Heart left ventricle (tissue), 16 donors: ENCODE results near the gene TTC3. TPM values are rescaled to one million over a fixed set of nuclear protein-coding genes. Genes with fewer than 3 reads are reported as not detected.
A peak's percentile ranks its signal among the peaks of the same experiment; 100 is the strongest.

Source experiments
- ATAC-seq, 4 donors: fragments of 200-7000 bp; cut with Tn5 transposase; one replicate each; pipeline ENCODE4 v1.9.1; 2020 to 2022; ENCODE audit warnings: moderate library complexity in 4 of 4, mild to moderate bottlenecking in 3 of 4, moderate number of reproducible peaks in 1 of 4
- DNase-seq, 5 donors: peaks; one replicate each; pipeline ENCODE4 v3.0.0-alpha.2; 2020
- H3K27ac ChIP-seq, 12 donors: fragments of 200-600 bp; sonication (generic) in 4 of 12; one replicate each; pipeline versions ENCODE4 v1.5.0 to v1.8.0; 2016 to 2022; ENCODE audit warnings: mild to moderate bottlenecking in 2 of 12
- H3K27me3 ChIP-seq, 9 donors: fragments of 200-600 bp; sonication (generic) in 2 of 9; one replicate each; pipeline versions ENCODE4 v1.5.1 to v1.8.0; 2016 to 2022; ENCODE audit warnings: mild to moderate bottlenecking in 3 of 9
- H3K36me3 ChIP-seq, 9 donors: fragments of 200-600 bp; sonication (generic) in 2 of 9; one replicate each; pipeline versions ENCODE4 v1.5.0 to v1.8.0; 2018 to 2022; ENCODE audit warnings: mild to moderate bottlenecking in 2 of 9
- H3K4me1 ChIP-seq, 12 donors: fragments of 200-600 bp; sonication (generic) in 4 of 12; one replicate each; pipeline versions ENCODE4 v1.5.0 to v1.8.0; 2016 to 2022; ENCODE audit warnings: mild to moderate bottlenecking in 3 of 12
- H3K4me3 ChIP-seq, 12 donors: fragments of 200-600 bp; sonication (generic) in 4 of 12; one replicate each; pipeline versions ENCODE4 v1.5.0 to v1.8.0; 2017 to 2022; ENCODE audit warnings: mild to moderate bottlenecking in 9 of 12, moderate library complexity in 4 of 12
- H3K9me3 ChIP-seq, 12 donors: fragments of 200-600 bp; sonication (generic) in 4 of 12; one replicate each; pipeline versions ENCODE4 v1.5.0 to v1.8.0; 2016 to 2022; ENCODE audit warnings: mild to moderate bottlenecking in 1 of 12
- POLR2A ChIP-seq, 2 donors: fragments of 450-650 bp; IDR thresholded peaks; one replicate each; pipeline ENCODE4 v1.6.1; 2017; ENCODE audit warnings: antibody characterized with exemption in 2 of 2, mild to moderate bottlenecking in 2 of 2, moderate library complexity in 2 of 2
- WGBS, 4 donors: extraction: QIAGEN DNeasy Blood & Tissue Kit in 2 of 4; methylation state at CpG; one replicate each; pipeline versions ENCODE4 v1.1.5 to v1.1.7; 2013 to 2018; 5-methylcytosine and 5-hydroxymethylcytosine counted together
- intact Hi-C, 10 donors: fragments of 100-400 bp; cut with DNase I; formaldehyde crosslinking; loops; one replicate each; pipeline versions ENCODE4 v1.11.1 to v1.14.2; 2022
- polyA plus RNA-seq, 2 donors: library from polyadenylated mRNA; stranded (reverse); fragments of 200-250 nt; gene quantifications; one replicate each; pipeline ENCODE4 v1.2.3, GENCODE V29; 2013
- total RNA-seq, 9 donors: library from RNA; depleted of rRNA in 2 of 9; stranded (reverse); fragments of >200 nt in 2 of 9; fragmentation: NEBNext Ultra II Directional in 3 of 9; extraction: Animal tissue kit (Norgen Biotek cat#: 25700) in 3 of 9; gene quantifications; one replicate each; pipeline versions ENCODE4 v1.1.0 to v1.2.4, GENCODE V29; 2016 to 2023
- TF ChIP-seq, protein P1 (sequence below), 12 donors: fragments of 200-600 bp; sonication (generic) in 4 of 12; IDR thresholded peaks; one replicate each; pipeline versions ENCODE4 v1.5.0 to v1.8.0; 2018 to 2022; ENCODE audit warnings: antibody characterized with exemption in 12 of 12, mild to moderate bottlenecking in 5 of 12
- donor health status: ischemic (EF 13 %, LVEDD 7.1; RV severe dilation, severe dysfunction).
- donor health status: healthy with polysubstance abuse.
- donor health status: DM: no; HTN: yes; CAD: no.
- donor health status: DM: no; HTN: no; CAD: no.
- donor health status: ischemic (EF 25% LVEDD 6.9; RV normal size, moderate dysfunction).
- donor health status: ischemic (EF 25% LVEDD 5.7; RV mildly dilated, moderate dysfunction).
- donor health status: healthy.
- donor health status: DM: yes; HTN: yes; CAD: no.
- donor health status: ischemic (EF 35%, LVEDD 5.7; RV mildly dilated, moderate dysfunction).
- donor health status: nonischemic (EF 11% LVEDD 7.7; RV severe dilation, severe dysfunction).
- donor health status: DM: yes; HTN: yes; CAD: no.
- donor health status: PGD.
- donor health status: ischemic (EF 29% LVEDD 5.4; RV normal size, mild dysfunction).
- donor health status: nonischemic (EF 23%, LVEDD 6.1; RV moderate dilation, normal function).

Gene TTC3
- total and polyA plus RNA-seq, 11 donors, result 15.2 to 72.1 (median 44.5) TPM

- peaks cover 0 to 35% (median 22%) of the 10 kb centered on the region in 12 donors for H3K4me1 ChIP-seq
- WGBS, 4 donors, result 21 to 30% (median 25%) methylated on average over 15 of the region's 15 CpGs
- H3K9me3 ChIP-seq, result no peaks in the 10 kb centered on the region
- H3K27ac ChIP-seq, result peak overlapping the region; percentile 68 to 96 (median 88)
- DNase-seq, result peak; percentile 78 to 91 (median 87)
- H3K36me3 ChIP-seq, result peaks cover 0 to 6% (median 2%) of the 10 kb centered on the region in 9 donors
- no peak for TF ChIP-seq POLR2A (IDR thresholded peaks at IDR 0.05)
- TF ChIP-seq, protein P1, sequence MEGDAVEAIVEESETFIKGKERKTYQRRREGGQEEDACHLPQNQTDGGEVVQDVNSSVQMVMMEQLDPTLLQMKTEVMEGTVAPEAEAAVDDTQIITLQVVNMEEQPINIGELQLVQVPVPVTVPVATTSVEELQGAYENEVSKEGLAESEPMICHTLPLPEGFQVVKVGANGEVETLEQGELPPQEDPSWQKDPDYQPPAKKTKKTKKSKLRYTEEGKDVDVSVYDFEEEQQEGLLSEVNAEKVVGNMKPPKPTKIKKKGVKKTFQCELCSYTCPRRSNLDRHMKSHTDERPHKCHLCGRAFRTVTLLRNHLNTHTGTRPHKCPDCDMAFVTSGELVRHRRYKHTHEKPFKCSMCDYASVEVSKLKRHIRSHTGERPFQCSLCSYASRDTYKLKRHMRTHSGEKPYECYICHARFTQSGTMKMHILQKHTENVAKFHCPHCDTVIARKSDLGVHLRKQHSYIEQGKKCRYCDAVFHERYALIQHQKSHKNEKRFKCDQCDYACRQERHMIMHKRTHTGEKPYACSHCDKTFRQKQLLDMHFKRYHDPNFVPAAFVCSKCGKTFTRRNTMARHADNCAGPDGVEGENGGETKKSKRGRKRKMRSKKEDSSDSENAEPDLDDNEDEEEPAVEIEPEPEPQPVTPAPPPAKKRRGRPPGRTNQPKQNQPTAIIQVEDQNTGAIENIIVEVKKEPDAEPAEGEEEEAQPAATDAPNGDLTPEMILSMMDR (IDR thresholded peaks at IDR 0.05), result no peak
- no peaks in the 10 kb centered on the region for H3K27me3 ChIP-seq
- intact Hi-C loops, result loop anchor here in 2 of 10 donors (10.0 kb wide), 2 partner anchors 357 to 807 kb away; no protein-coding TSS in a partner anchor
- ATAC-seq, result peak; percentile 91 to 95 (median 94)
- peak overlapping the region in 8 of 12 donors; percentile 1 to 37 (median 22) for H3K4me3 ChIP-seq
Observed at GRCh38 chr21:37208056-37208721, 135.1 kb downstream of the TTC3 start.

DNA sequence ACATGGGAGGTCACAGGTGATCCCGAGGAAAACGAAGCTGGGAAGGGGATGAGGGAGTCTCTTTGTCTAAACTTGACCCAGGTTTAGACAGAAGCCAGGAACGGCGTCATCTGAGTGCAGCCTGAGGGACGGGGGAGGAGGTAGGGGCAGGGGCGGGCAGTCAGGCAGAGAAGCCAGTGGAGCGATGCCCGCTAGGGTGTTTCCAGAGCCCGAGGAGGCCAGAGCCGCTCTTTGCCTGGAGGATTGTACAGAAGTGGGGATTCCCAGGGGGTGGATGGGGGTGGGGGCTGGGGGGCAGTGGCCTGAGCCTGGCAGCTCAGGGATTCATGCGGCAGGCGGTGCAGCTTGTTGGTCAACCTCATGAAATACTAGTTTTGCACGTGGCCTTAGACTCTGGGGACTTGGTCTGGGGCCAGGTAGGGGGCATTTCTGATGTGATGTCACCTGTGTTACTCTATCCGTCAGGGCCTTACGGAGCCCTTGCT, 135.7 kb downstream of the TTC3 start:
- Histone ChIP-seq H3K4me3 (peak overlapping the region in 2 of 12 donors; percentile 28 to 37), H3K27me3 (no peaks in the 10 kb centered on the region), H3K9me3 (no peaks in the 10 kb centered on the region), H3K4me1 (peaks cover 0 to 35% (median 22%) of the 10 kb centered on the region in 12 donors), H3K36me3 (peaks cover 0 to 3% (median 0%) of the 10 kb centered on the region in 9 donors), H3K27ac (peak overlapping the region; percentile 68 to 96 (median 88))
- 61 to 92% (median 73%) methylated on average over 12 to 15 of the region's 15 CpGs for WGBS, 4 donors
- intact Hi-C loops, result loop anchor here in 2 of 10 donors (10.0 kb wide), 2 partner anchors 356 to 806 kb away; no protein-coding TSS in a partner anchor
- peak in 1 of 5 donors; percentile 64 for DNase-seq
- peak in 3 of 4 donors; percentile 57 to 80 (median 57) for ATAC-seq
- no peak for TF ChIP-seq POLR2A (IDR thresholded peaks at IDR 0.05)
- TF ChIP-seq, protein P1 (IDR thresholded peaks at IDR 0.05), result no peak

DNA sequence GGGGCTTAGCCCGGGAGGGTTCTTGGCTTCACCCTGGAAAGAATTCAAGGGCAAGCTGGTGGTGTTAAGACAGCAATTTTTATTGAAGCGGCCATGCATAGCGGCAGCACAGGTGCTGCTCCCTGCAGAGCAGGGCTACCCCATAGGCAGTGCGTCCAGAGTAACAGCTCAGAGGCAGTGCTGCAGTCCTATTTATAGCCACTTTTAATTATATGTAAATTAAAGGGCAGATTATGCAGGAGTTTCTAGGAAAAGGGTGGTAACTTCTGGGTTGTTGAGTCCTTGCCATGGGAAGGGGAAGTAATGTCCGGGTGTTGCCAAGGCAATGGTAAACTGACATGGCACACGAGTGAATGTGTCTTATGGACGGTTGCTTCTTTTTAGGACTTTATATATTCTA, 137.1 kb downstream of the TTC3 start:
- no peak for ATAC-seq
- intact Hi-C loops, result no loop called here
- Histone ChIP-seq H3K4me3 (no peak overlapping the region), H3K4me1 (peaks cover 0 to 35% (median 22%) of the 10 kb centered on the region in 12 donors), H3K36me3 (no peaks in the 10 kb centered on the region), H3K27me3 (no peaks in the 10 kb centered on the region), H3K27ac (peak overlapping the region in 4 of 12 donors; percentile 86 to 92 (median 88)), H3K9me3 (no peaks in the 10 kb centered on the region)
- DNase-seq, result no peak
- no peak for TF ChIP-seq POLR2A (IDR thresholded peaks at IDR 0.05)
- TF ChIP-seq, protein P1 (IDR thresholded peaks at IDR 0.05), result no peak
- 91 to 94% (median 91%) methylated on average over 7 of the region's 7 CpGs for WGBS, 4 donors

DNA sequence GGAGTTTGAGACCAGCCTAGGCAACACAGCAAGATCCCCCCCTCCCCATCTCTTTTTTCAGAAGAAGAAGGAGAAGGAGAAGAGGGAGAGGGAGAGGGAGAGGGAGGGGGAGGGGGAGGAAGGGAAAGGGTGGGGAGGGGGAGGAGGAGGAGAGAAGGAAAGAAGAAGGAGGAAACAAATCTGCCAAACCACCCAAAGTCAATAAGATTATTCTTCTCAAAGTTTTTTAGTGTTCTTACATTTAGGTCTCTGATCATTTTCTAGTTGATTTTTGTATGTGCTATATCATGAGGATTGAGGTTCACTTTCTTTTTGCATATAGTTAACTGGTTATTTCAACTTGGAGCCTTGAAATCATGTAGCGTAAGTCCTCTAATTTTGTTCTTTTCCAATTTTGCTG, 137.7 kb downstream of the TTC3 start:
- TF ChIP-seq POLR2A (IDR thresholded peaks at IDR 0.05), result no peak
- TF ChIP-seq, protein P1 (IDR thresholded peaks at IDR 0.05), result no peak
- DNase-seq (no peak), ATAC-seq (no peak)
- H3K27ac ChIP-seq, result no peak overlapping the region
- H3K4me1 ChIP-seq, result peaks cover 0 to 35% (median 22%) of the 10 kb centered on the region in 12 donors
- 96 to 100% (median 98%) methylated on average over 1 of the region's 1 CpG for WGBS, 4 donors
- H3K9me3 ChIP-seq, result no peaks in the 10 kb centered on the region
- H3K36me3 ChIP-seq, result no peaks in the 10 kb centered on the region
- intact Hi-C loops, result no loop called here
- no peaks in the 10 kb centered on the region for H3K27me3 ChIP-seq
- H3K4me3 ChIP-seq, result no peak overlapping the region
